Stomach (tissue), 4 donors: ENCODE measurements around the gene GAPVD1.

ENCODE experiments used
- CTCF ChIP-seq, 7 experiments: fragments of 450-650 bp in 4 of 7; fragments of 200-600 bp in 3 of 7; sonication (generic) in 3 of 7; IDR thresholded peaks; one replicate each; pipeline ENCODE4 v1.5.1; 2016 to 2019; ENCODE audit warnings: antibody characterized with exemption in 7 of 7, control low read depth in 2 of 7, mild to moderate bottlenecking in 1 of 7
- EP300 ChIP-seq: sonication (generic); formaldehyde crosslinking; IDR thresholded peaks from one replicate; pipeline ENCODE4 v1.6.1; 2017; ENCODE audit warnings: antibody characterized with exemption

- TF ChIP-seq EP300: no peak
- TF ChIP-seq CTCF (IDR thresholded peaks at IDR 0.05): no peak
Observed at GRCh38 chr9:125260561-125260960, 1.1 kb upstream of the GAPVD1 start.
